ENCODE data around the gene PKM.

PKM gene

GRCh38 chr15:72183781-72184164 is 47.2 kb downstream of the PKM start:
- no peaks in the 10 kb centered on the region for H3K4me1 ChIP-seq (ENCODE audit: low read depth, poor library complexity, severe bottlenecking)
- no peaks in the 10 kb centered on the region for H4K20me1 ChIP-seq (ENCODE audit: insufficient read depth)
- no peaks in the 10 kb centered on the region for H3K27me3 ChIP-seq (ENCODE audit: insufficient read depth, low read depth)
- no peak overlapping the region for H3K9ac ChIP-seq
- no peak overlapping the region for H3K4me3 ChIP-seq (IDR thresholded peaks at IDR 0.05; ENCODE audit: insufficient read depth, low read depth, low read length)
- no peak overlapping the region for H3K4me2 ChIP-seq
- no peaks in the 10 kb centered on the region for H3K36me3 ChIP-seq (ENCODE audit: insufficient read depth)
- H3K27ac ChIP-seq, result no peak overlapping the region
- H2AFZ ChIP-seq (ENCODE audit: low read depth), result no peak overlapping the region
- no peaks in the 10 kb centered on the region for H3K79me2 ChIP-seq (ENCODE audit: insufficient read depth, low read depth)
- TF ChIP-seq CTCF (conservative IDR thresholded peaks at IDR 0.05; ENCODE audit: low read depth, low read length), result no peak

GRCh38 chr15:72182673-72183072 is 48.3 kb downstream of the PKM start:
- Histone ChIP-seq H3K4me2 (no peak overlapping the region), H3K27me3 (ENCODE audit: insufficient read depth, low read depth) (no peaks in the 10 kb centered on the region), H3K9ac (no peak overlapping the region), H3K27ac (no peak overlapping the region), H3K79me2 (ENCODE audit: insufficient read depth, low read depth) (no peaks in the 10 kb centered on the region), H3K4me3 (IDR thresholded peaks at IDR 0.05; ENCODE audit: insufficient read depth, low read depth, low read length) (no peak overlapping the region), H3K4me1 (ENCODE audit: low read depth, poor library complexity, severe bottlenecking) (no peaks in the 10 kb centered on the region), H4K20me1 (ENCODE audit: insufficient read depth) (no peaks in the 10 kb centered on the region), H3K36me3 (ENCODE audit: insufficient read depth) (no peaks in the 10 kb centered on the region), H2AFZ (ENCODE audit: low read depth) (no peak overlapping the region)
- TF ChIP-seq CTCF (conservative IDR thresholded peaks at IDR 0.05; ENCODE audit: low read depth, low read length), result no peak

- H2AFZ ChIP-seq (ENCODE audit: low read depth), result no peak overlapping the region
- H3K4me3 ChIP-seq (IDR thresholded peaks at IDR 0.05; ENCODE audit: insufficient read depth, low read depth, low read length), result no peak overlapping the region
- H3K4me2 ChIP-seq, result no peak overlapping the region
- H3K9ac ChIP-seq, result no peak overlapping the region
- no peaks in the 10 kb centered on the region for H3K27me3 ChIP-seq (ENCODE audit: insufficient read depth, low read depth)
- no peak for TF ChIP-seq CTCF (conservative IDR thresholded peaks at IDR 0.05; ENCODE audit: low read depth, low read length)
- H3K79me2 ChIP-seq (ENCODE audit: insufficient read depth, low read depth), result no peaks in the 10 kb centered on the region
- no peaks in the 10 kb centered on the region for H4K20me1 ChIP-seq (ENCODE audit: insufficient read depth)
- H3K4me1 ChIP-seq (ENCODE audit: low read depth, poor library complexity, severe bottlenecking), result no peaks in the 10 kb centered on the region
- H3K36me3 ChIP-seq (ENCODE audit: insufficient read depth), result no peaks in the 10 kb centered on the region
- H3K27ac ChIP-seq, result no peak overlapping the region
Observed at GRCh38 chr15:72182244-72182643, 48.7 kb downstream of the PKM start.

DNA sequence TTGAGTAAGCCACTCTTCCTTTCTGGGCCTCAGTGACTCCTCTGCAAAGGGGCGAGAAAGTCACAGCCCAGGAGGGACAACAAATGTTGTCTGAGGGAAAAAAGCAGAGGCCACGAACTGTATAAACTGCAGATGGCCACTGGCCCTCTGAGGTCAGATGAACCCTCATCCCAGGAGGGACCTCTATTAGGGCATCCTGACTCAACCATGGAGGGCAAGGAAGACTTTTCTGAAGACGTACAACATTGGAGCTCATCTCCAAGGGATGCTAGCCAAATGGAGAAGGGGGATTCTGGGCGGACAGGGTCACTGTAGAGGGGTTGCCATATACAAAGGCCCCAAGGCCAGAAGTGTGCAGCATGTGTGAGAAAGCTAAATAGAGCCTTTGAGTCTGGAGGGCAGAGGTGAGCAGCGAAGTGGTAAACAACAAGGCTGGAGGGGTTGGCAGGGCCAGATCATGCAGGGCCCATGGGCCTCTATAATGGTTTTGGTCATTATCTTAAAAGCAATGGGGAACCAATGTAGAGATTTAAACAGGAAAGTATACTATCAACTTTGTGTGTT is 50.1 kb downstream of the PKM start:
- Histone ChIP-seq H3K27me3 (ENCODE audit: insufficient read depth, low read depth) (no peaks in the 10 kb centered on the region), H3K9ac (no peak overlapping the region), H2AFZ (ENCODE audit: low read depth) (no peak overlapping the region)

More for the DNA sequence above, 50.1 kb downstream of the PKM start:
- TF ChIP-seq CTCF (conservative IDR thresholded peaks at IDR 0.05; ENCODE audit: low read depth, low read length), result no peak
- Histone ChIP-seq H3K4me1 (ENCODE audit: low read depth, poor library complexity, severe bottlenecking) (no peaks in the 10 kb centered on the region), H3K4me2 (no peak overlapping the region), H4K20me1 (ENCODE audit: insufficient read depth) (no peaks in the 10 kb centered on the region), H3K27ac (no peak overlapping the region), H3K79me2 (ENCODE audit: insufficient read depth, low read depth) (no peaks in the 10 kb centered on the region), H3K36me3 (ENCODE audit: insufficient read depth) (no peaks in the 10 kb centered on the region), H3K4me3 (IDR thresholded peaks at IDR 0.05; ENCODE audit: insufficient read depth, low read depth, low read length) (no peak overlapping the region)

Data from KMS-11 (cell line).